Stomach (tissue), 4 donors: Measurements from ENCODE around the gene SH3YL1.

Source experiments
- EP300 ChIP-seq: sonication (generic); formaldehyde crosslinking; IDR thresholded peaks from one replicate; pipeline ENCODE4 v1.6.1; 2017; ENCODE audit warnings: antibody characterized with exemption
- POLR2A ChIP-seq, 4 donors: fragments of 450-650 bp; IDR thresholded peaks; one replicate each; pipeline ENCODE4 v1.6.1; 2016; ENCODE audit warnings: antibody characterized with exemption in 4 of 4, control low read depth in 2 of 4, mild to moderate bottlenecking in 1 of 4, moderate library complexity in 1 of 4
- POLR2AphosphoS5 ChIP-seq, 3 donors: sonication (generic); formaldehyde crosslinking; IDR thresholded peaks; one replicate each; pipeline ENCODE4 v1.6.1; 2016; ENCODE audit warnings: antibody characterized with exemption in 3 of 3
- TF ChIP-seq, protein P1 (sequence below), 7 experiments: fragments of 450-650 bp in 4 of 7; fragments of 200-600 bp in 3 of 7; sonication (generic) in 3 of 7; IDR thresholded peaks; one replicate each; pipeline ENCODE4 v1.5.1; 2016 to 2019; ENCODE audit warnings: antibody characterized with exemption in 7 of 7, control low read depth in 2 of 7, mild to moderate bottlenecking in 1 of 7

DNA sequence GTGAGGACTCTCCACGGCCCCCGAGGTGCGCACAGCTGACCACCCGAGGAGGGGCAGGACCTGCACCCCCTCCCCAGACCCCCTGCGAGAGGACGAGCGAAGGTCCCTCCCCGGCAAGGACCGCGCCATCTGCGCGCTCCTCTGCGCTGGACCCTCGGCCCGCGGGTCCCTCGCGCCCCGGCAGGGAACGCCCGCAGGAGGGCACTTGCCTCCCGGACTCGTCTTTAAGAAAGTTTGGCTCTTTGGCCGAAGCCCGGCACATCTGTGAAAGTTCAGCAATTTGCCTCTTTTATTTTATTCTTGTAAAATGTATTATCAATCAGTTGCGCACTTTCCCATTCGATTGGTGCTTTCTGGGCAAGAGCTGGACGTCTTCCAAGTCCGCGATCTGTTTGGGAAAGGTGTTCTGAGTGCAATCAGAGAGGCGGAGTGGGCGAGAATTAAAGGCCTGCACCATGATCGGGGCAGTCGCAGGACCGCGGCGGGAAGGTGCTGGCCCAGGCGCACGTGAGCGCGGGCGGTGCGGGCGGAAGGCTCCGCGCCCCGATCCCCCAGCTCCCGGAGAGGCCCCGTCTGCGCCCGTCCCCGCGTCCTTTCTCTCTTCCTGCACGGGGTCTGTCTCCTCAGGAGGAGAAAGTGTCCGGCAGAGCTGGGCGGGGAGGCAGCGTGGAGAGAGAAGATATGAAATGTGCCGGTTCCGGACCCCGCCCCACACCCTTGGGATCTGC, 25.7 kb upstream of the SH3YL1 start:
- TF ChIP-seq POLR2A (IDR thresholded peaks at IDR 0.05) (no peak), POLR2AphosphoS5 (IDR thresholded peaks at IDR 0.05) (no peak), EP300 (no peak)
- TF ChIP-seq, protein P1, sequence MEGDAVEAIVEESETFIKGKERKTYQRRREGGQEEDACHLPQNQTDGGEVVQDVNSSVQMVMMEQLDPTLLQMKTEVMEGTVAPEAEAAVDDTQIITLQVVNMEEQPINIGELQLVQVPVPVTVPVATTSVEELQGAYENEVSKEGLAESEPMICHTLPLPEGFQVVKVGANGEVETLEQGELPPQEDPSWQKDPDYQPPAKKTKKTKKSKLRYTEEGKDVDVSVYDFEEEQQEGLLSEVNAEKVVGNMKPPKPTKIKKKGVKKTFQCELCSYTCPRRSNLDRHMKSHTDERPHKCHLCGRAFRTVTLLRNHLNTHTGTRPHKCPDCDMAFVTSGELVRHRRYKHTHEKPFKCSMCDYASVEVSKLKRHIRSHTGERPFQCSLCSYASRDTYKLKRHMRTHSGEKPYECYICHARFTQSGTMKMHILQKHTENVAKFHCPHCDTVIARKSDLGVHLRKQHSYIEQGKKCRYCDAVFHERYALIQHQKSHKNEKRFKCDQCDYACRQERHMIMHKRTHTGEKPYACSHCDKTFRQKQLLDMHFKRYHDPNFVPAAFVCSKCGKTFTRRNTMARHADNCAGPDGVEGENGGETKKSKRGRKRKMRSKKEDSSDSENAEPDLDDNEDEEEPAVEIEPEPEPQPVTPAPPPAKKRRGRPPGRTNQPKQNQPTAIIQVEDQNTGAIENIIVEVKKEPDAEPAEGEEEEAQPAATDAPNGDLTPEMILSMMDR (IDR thresholded peaks at IDR 0.05) = no peak
